Measurements from ENCODE around the gene COL5A1.

- TF ChIP-seq CTCF (IDR thresholded peaks at IDR 0.05) (no peak), POLR2A (IDR thresholded peaks at IDR 0.05) (no peak)
Observed at GRCh38 chr9:134592018-134592818, 49.4 kb upstream of the COL5A1 start.
